SK-N-SH (cell line): ENCODE results near the gene LSM2. TPM values are rescaled to one million over a fixed set of nuclear protein-coding genes. Genes with fewer than 3 reads are reported as not detected.
"Not testable (repeated sequence)": the region's sequence is repeated elsewhere in the genome, so short reads cannot be mapped to it uniquely, and the experiment has no call there.

ENCODE experiments used
- CTCF ChIA-PET: fragments of 300-600, 350-600 bp; formaldehyde crosslinking; extraction: SDS; loops from one replicate; lab custom pipeline; 2021; lab: Yijun Ruan, JAX
- POLR2A ChIA-PET: fragments of 350-600 bp; sonication (Branson Sonifier 250); formaldehyde crosslinking; extraction: SDS; loops from one replicate; lab custom pipeline; 2020; ENCODE audit warnings: antibody characterized with exemption, inconsistent platforms; lab: Yijun Ruan, JAX
- DNase-seq: peaks from one replicate; pipeline ENCODE4 v3.0.0; 2012
- H2AFZ ChIP-seq: fragments of 200-600 bp; sonication (generic); 2 replicates; pipeline ENCODE4 v1.8.1; 2016; ENCODE audit warnings: antibody characterized with exemption, mild to moderate bottlenecking, low read depth
- H3F3A ChIP-seq: fragments of 200-600 bp; sonication (generic); replicated peaks from 2 replicates; pipeline ENCODE3; 2016; ENCODE audit warnings: antibody characterized with exemption, mild to moderate bottlenecking; ENCODE audit not compliant: insufficient read depth
- H3K27ac ChIP-seq, 2 experiments: fragments of 200-500 bp in 1 of 2; fragments of 200-600 bp in 1 of 2; sonication (Bioruptor generic) in 1 of 2; sonication (generic), shearing (Covaris generic) in 1 of 2; 2 replicates each; pipeline versions ENCODE4 v1.5.1 to v1.6.1; 2014 to 2016; ENCODE audit warnings: low read depth in 2 of 2, inconsistent platforms in 1 of 2, low read length in 1 of 2, mild to moderate bottlenecking in 1 of 2, mixed read lengths in 1 of 2
- H3K27me3 ChIP-seq: fragments of 200-600 bp; sonication (generic), shearing (Covaris generic); 2 replicates; pipeline ENCODE4 v1.6.1; 2016; ENCODE audit warnings: mixed run types; ENCODE audit not compliant: insufficient read depth
- H3K36me3 ChIP-seq, 2 experiments: fragments of 200-500 bp in 1 of 2; fragments of 200-600 bp in 1 of 2; sonication (Bioruptor generic) in 1 of 2; sonication (generic) in 1 of 2; replicated peaks in 1 of 2; 2 replicates each; pipeline versions ENCODE3 to v1.5.1; 2014 to 2016; ENCODE audit warnings: low read length in 1 of 2, mild to moderate bottlenecking in 1 of 2; ENCODE audit not compliant: insufficient read depth in 2 of 2, control insufficient read depth in 1 of 2
- H3K4me1 ChIP-seq, 2 experiments: fragments of 200-500 bp in 1 of 2; fragments of 200-600 bp in 1 of 2; sonication (Bioruptor generic) in 1 of 2; sonication (generic), shearing (Covaris generic) in 1 of 2; 2 replicates each; pipeline versions ENCODE4 v1.5.1 to v1.6.1; 2014 to 2016; ENCODE audit warnings: low read depth in 1 of 2, low read length in 1 of 2, mixed run types in 1 of 2; ENCODE audit not compliant: insufficient read depth in 2 of 2, control insufficient read depth in 1 of 2
- H3K4me2 ChIP-seq: fragments of 200-600 bp; sonication (generic), shearing (Covaris generic); 2 replicates; pipeline ENCODE4 v1.6.1; 2017; ENCODE audit warnings: mixed run types
- H3K4me3 ChIP-seq, 2 experiments: fragments of 200-500 bp in 1 of 2; fragments of 200-600 bp in 1 of 2; sonication (Bioruptor generic) in 1 of 2; sonication (generic), shearing (Covaris generic) in 1 of 2; 2 replicates each; pipeline versions ENCODE4 v1.5.1 to v1.8.1; 2014 to 2016; ENCODE audit warnings: low read depth in 2 of 2, inconsistent platforms in 1 of 2, low read length in 1 of 2, mild to moderate bottlenecking in 1 of 2, mixed read lengths in 1 of 2, moderate library complexity in 1 of 2
- H3K79me2 ChIP-seq: fragments of 200-600 bp; sonication (generic); 2 replicates; pipeline ENCODE4 v1.8.1; 2017; ENCODE audit warnings: mild to moderate bottlenecking; ENCODE audit not compliant: insufficient read depth
- H3K9ac ChIP-seq: fragments of 200-600 bp; sonication (generic); 2 replicates; pipeline ENCODE4 v1.6.1; 2017; ENCODE audit warnings: mixed run types
- H3K9me2 ChIP-seq: fragments of 200-600 bp; sonication (generic); 2 replicates; pipeline ENCODE4 v1.6.1; 2017; ENCODE audit warnings: mixed run types
- H3K9me3 ChIP-seq: fragments of 200-600 bp; sonication (generic); 2 replicates; pipeline ENCODE4 v1.6.1; 2017; ENCODE audit warnings: mixed run types, mild to moderate bottlenecking, moderate library complexity
- H4K20me1 ChIP-seq: fragments of 200-600 bp; sonication (generic); 2 replicates; pipeline ENCODE4 v1.6.1; 2017; ENCODE audit warnings: mild to moderate bottlenecking, mixed run types; ENCODE audit not compliant: insufficient read depth
- CTCF ChIP-seq: fragments of 200-600 bp; sonication (generic); IDR thresholded peaks from 2 replicates; pipeline ENCODE4 v1.6.1; 2017; ENCODE audit warnings: antibody characterized with exemption, mild to moderate bottlenecking, moderate library complexity
- FOXM1 ChIP-seq: IDR thresholded peaks from 2 replicates; pipeline ENCODE4 v1.4.0; 2012; ENCODE audit warnings: low read depth, mild to moderate bottlenecking
- GABPA ChIP-seq: IDR thresholded peaks from 2 replicates; pipeline ENCODE4 v1.4.0; 2012; ENCODE audit warnings: low read depth, mild to moderate bottlenecking
- IRF3 ChIP-seq: fragments of 150-350 bp; IDR thresholded peaks from 2 replicates; pipeline ENCODE4 v1.6.1; 2016; ENCODE audit warnings: mild to moderate bottlenecking, low read depth, low read length
- NFIC ChIP-seq: IDR thresholded peaks from 2 replicates; pipeline ENCODE4 v1.4.0; 2012; ENCODE audit warnings: borderline replicate concordance
- REST ChIP-seq: IDR thresholded peaks from 2 replicates; pipeline ENCODE4 v1.6.1; 2012; ENCODE audit warnings: mild to moderate bottlenecking, low read depth, low read length, moderate library complexity
- SIN3A ChIP-seq: IDR thresholded peaks from 2 replicates; pipeline ENCODE4 v1.6.1; 2012; ENCODE audit warnings: low read depth, mild to moderate bottlenecking, low read length, moderate library complexity, borderline replicate concordance
- SMC3 ChIP-seq: IDR thresholded peaks from 2 replicates; pipeline ENCODE4 v1.6.1; 2012; ENCODE audit warnings: low read depth, low read length, improper control_type of control experiment
- TEAD4 ChIP-seq: IDR thresholded peaks from 2 replicates; pipeline ENCODE4 v1.4.0; 2012; ENCODE audit warnings: mild to moderate bottlenecking, borderline replicate concordance; ENCODE audit not compliant: insufficient read depth
- YY1 ChIP-seq: IDR thresholded peaks from 2 replicates; pipeline ENCODE4 v1.4.0; 2012; ENCODE audit warnings: low read depth, mild to moderate bottlenecking
- WGBS: methylation state at CpG from one replicate; pipeline ENCODE4 v1.1.6; 2017; ENCODE audit warnings: low lambda C conversion rate; 5-methylcytosine and 5-hydroxymethylcytosine counted together
- polyA plus RNA-seq, 3 experiments: library from polyadenylated mRNA; depleted of rRNA; stranded (reverse); fragments of >200 nt; gene quantifications; 2 replicates each; pipeline ENCODE4 v1.2.3, GENCODE V29; 2012

LSM2 gene
- polyA plus RNA-seq, 1 of the 3 experiments (the other 2 are of a cell fraction) = 79.1 TPM

- H3K4me3 ChIP-seq, H3K4me1 ChIP-seq, H3K4me2 ChIP-seq, H3K9me2 ChIP-seq, H2AFZ ChIP-seq, H3K9ac ChIP-seq, H3K9me3 ChIP-seq, DNase-seq, H3K27me3 ChIP-seq, H4K20me1 ChIP-seq, H3K36me3 ChIP-seq, H3K27ac ChIP-seq: not testable (repeated sequence)
- 94% methylated on average over 10 of the region's 10 CpGs for WGBS
- ChIA-PET CTCF (interaction anchor here (3.1 kb wide), 1 partner anchor 79 kb away, joined by 14 read pairs; the partner anchor contains the start of gene DDAH2), POLR2A (interaction anchor here (0.7 to 0.8 kb wide), 2 partner anchors 13 to 81 kb away, joined by 3 to 4 read pairs; partner anchors contain the start of gene VARS1)
- H3K79me2 ChIP-seq = peaks cover 27% of the 10 kb centered on the region
- peaks cover 11% of the 10 kb centered on the region for H3F3A ChIP-seq
These were observed 1.8 kb upstream of the LSM2 start for GRCh38 chr6:31808599-31808998.

- POLR2A ChIA-PET = interaction anchor here (1.0 to 2.3 kb wide), 8 partner anchors 8 to 142 kb away, joined by 3 to 24 read pairs (median 6); partner anchors contain the start of genes DDAH2, GPANK1, HSPA1A and HSPA1L
- H3K27me3 ChIP-seq = no peaks in the 10 kb centered on the region
- peak overlapping the region; percentile 83 for H2AFZ ChIP-seq
- 13% methylated on average over 7 of the region's 7 CpGs for WGBS
- no peaks in the 10 kb centered on the region for H3K9me3 ChIP-seq
- H3K36me3 ChIP-seq = peaks cover 0 to 6% of the 10 kb centered on the region in 2 experiments
- DNase-seq = no peak
- peak overlapping the region; percentile 72 for H3K4me2 ChIP-seq
- peak overlapping the region; percentile 64 to 73 for H3K4me3 ChIP-seq
- no peaks in the 10 kb centered on the region for H3K9me2 ChIP-seq
- H4K20me1 ChIP-seq = no peaks in the 10 kb centered on the region
- H3K9ac ChIP-seq = peak overlapping the region; percentile 77
- no peak for TF ChIP-seq IRF3
- TF ChIP-seq SIN3A = no peak
- TF ChIP-seq FOXM1 = no peak
- no peak for TF ChIP-seq YY1
- no peak for TF ChIP-seq CTCF
- no peak for TF ChIP-seq GABPA
- no peak for TF ChIP-seq TEAD4
- TF ChIP-seq REST = no peak
- TF ChIP-seq SMC3 = no peak
- TF ChIP-seq NFIC = no peak
- TF ChIP-seq, all 33 proteins: peak for 0
- Histone ChIP-seq H3K4me1 (peaks cover 5% of the 10 kb centered on the region in 2 experiments; a peak in 2 of 4 replicates), H3F3A (peaks cover 11% of the 10 kb centered on the region), H3K27ac (peak overlapping the region; percentile 79 to 80), H3K79me2 (peaks cover 47% of the 10 kb centered on the region)
- CTCF ChIA-PET = interaction anchor here (1.4 to 4.4 kb wide), 6 partner anchors 8 to 76 kb away, joined by 5 to 37 read pairs (median 7); partner anchors contain the start of genes DDAH2, MSH5 and VARS1
These were observed 762 bp downstream of the LSM2 start for GRCh38 chr6:31805939-31806469.

- H3F3A ChIP-seq = peaks cover 17% of the 10 kb centered on the region
- POLR2A ChIA-PET, DNase-seq, H2AFZ ChIP-seq, H3K4me3 ChIP-seq, H3K27ac ChIP-seq, H3K4me2 ChIP-seq, H3K9me3 ChIP-seq, H3K9me2 ChIP-seq, H3K9ac ChIP-seq, H3K27me3 ChIP-seq, H4K20me1 ChIP-seq, H3K4me1 ChIP-seq: not testable (repeated sequence)
- peaks cover 2 to 15% of the 10 kb centered on the region in 2 experiments for H3K36me3 ChIP-seq
- CTCF ChIA-PET = interaction anchor here (0.7 kb wide), 1 partner anchor 10 kb away, joined by 3 read pairs; no protein-coding TSS in a partner anchor
- WGBS = 94% methylated on average over 8 of the region's 8 CpGs
- H3K79me2 ChIP-seq = peaks cover 46% of the 10 kb centered on the region
These were observed 5.5 kb downstream of the LSM2 start for GRCh38 chr6:31801031-31801927.
